Activated CD4-positive, alpha-beta memory T cell treated with anti-CD3 and anti-CD28 coated beads for 36 hours (primary cell): ENCODE results near the gene ASCL4. TPM values are rescaled to one million over a fixed set of nuclear protein-coding genes. Genes with fewer than 3 reads are reported as not detected.

ENCODE experiments used
- CTCF ChIA-PET: fragments of 350-600 bp; sonication (Branson Sonifier 250); formaldehyde crosslinking; loops from one replicate; lab custom pipeline; 2021; ENCODE audit warnings: antibody characterized with exemption, inconsistent platforms; lab: Charles Lee
- POLR2A ChIA-PET: fragments of 350-600 bp; sonication (Branson Sonifier 250); formaldehyde crosslinking; loops from one replicate; lab custom pipeline; 2021; ENCODE audit warnings: antibody characterized with exemption; lab: Charles Lee
- DNase-seq: peaks from one replicate; pipeline ENCODE4 v3.0.0-alpha.2; 2020
- H3K27ac Mint-ChIP-seq: one replicate; pipeline ENCODE4 v1.8.0; 2021; ENCODE audit warnings: mixed read lengths
- H3K27me3 Mint-ChIP-seq: one replicate; pipeline ENCODE4 v1.8.0; 2021; ENCODE audit warnings: mixed read lengths
- H3K36me3 Mint-ChIP-seq: one replicate; pipeline ENCODE4 v1.8.0; 2021; ENCODE audit warnings: mixed read lengths
- H3K4me1 Mint-ChIP-seq: one replicate; pipeline ENCODE4 v1.8.0; 2021; ENCODE audit warnings: low read depth, mixed read lengths
- H3K4me3 Mint-ChIP-seq: one replicate; pipeline ENCODE4 v1.8.0; 2021; ENCODE audit warnings: mild to moderate bottlenecking, mixed read lengths
- H3K9me3 Mint-ChIP-seq: one replicate; pipeline ENCODE4 v1.8.0; 2021; ENCODE audit warnings: mixed read lengths
- intact Hi-C: fragments of 100-400 bp; cut with micrococcal nuclease; formaldehyde crosslinking; loops from one replicate; pipeline ENCODE4 v1.15.1; 2023
- total RNA-seq, 2 experiments: library from RNA; stranded (reverse); gene quantifications; one replicate each; pipeline ENCODE4 v1.2.3, GENCODE V29; 2021

Gene ASCL4
- total RNA-seq, 2 experiments from 2014 or later, result not detected

GRCh38 chr12:107780298-107780697 lies 5.8 kb downstream of the ASCL4 start:
- POLR2A ChIA-PET, result no interaction called here
- Mint-ChIP-seq H3K4me1 (peaks cover 3% of the 10 kb centered on the region), H3K4me3 (no peak overlapping the region), H3K9me3 (no peaks in the 10 kb centered on the region), H3K27ac (no peak overlapping the region), H3K36me3 (no peaks in the 10 kb centered on the region), H3K27me3 (peaks cover 34% of the 10 kb centered on the region)
- intact Hi-C loops, result no loop called here
- DNase-seq, result no peak
- CTCF ChIA-PET, result no interaction called here

DNA sequence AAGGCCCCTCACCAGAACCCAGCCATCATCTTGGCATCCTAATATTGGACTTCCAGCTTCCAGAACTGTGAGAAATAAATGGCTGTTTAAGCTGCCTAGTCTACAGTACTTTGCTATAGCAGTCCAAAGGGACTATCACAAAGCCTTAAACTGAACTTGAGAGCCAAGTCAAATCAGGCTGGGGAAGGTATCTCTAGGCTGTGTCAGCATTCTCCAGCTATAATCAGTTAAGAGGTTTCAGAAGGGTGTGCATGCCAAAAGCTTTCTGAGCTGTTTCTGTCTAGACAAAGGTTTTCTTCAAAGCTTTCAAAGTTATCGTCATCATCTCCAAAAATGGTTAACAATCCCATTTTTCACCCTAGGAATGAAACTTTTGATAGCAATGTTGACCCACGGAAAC lies 7.6 kb downstream of the ASCL4 start:
- no peaks in the 10 kb centered on the region for H3K9me3 Mint-ChIP-seq
- CTCF ChIA-PET, result interaction anchor here (0.6 to 1.2 kb wide), 2 partner anchors 130 to 833 kb away, joined by 3 to 4 read pairs; no protein-coding TSS in a partner anchor
- POLR2A ChIA-PET, result no interaction called here
- H3K4me3 Mint-ChIP-seq, result no peak overlapping the region
- intact Hi-C loops, result no loop called here
- no peaks in the 10 kb centered on the region for H3K4me1 Mint-ChIP-seq
- no peak overlapping the region for H3K27ac Mint-ChIP-seq
- no peak for DNase-seq
- H3K27me3 Mint-ChIP-seq, result peaks cover 22% of the 10 kb centered on the region
- no peaks in the 10 kb centered on the region for H3K36me3 Mint-ChIP-seq

GRCh38 chr12:107783406-107784376 lies 9.2 kb downstream of the ASCL4 start:
- DNase-seq, result no peak
- no peak overlapping the region for H3K4me3 Mint-ChIP-seq
- H3K27ac Mint-ChIP-seq, result no peak overlapping the region
- ChIA-PET POLR2A (no interaction called here), CTCF (no interaction called here)
- H3K4me1 Mint-ChIP-seq, result no peaks in the 10 kb centered on the region
- H3K36me3 Mint-ChIP-seq, result no peaks in the 10 kb centered on the region
- H3K9me3 Mint-ChIP-seq, result no peaks in the 10 kb centered on the region
- peaks cover 12% of the 10 kb centered on the region for H3K27me3 Mint-ChIP-seq
- intact Hi-C loops, result no loop called here

GRCh38 chr12:107788281-107788680 lies 13.8 kb downstream of the ASCL4 start:
- H3K9me3 Mint-ChIP-seq, result peaks cover 5% of the 10 kb centered on the region

DNA sequence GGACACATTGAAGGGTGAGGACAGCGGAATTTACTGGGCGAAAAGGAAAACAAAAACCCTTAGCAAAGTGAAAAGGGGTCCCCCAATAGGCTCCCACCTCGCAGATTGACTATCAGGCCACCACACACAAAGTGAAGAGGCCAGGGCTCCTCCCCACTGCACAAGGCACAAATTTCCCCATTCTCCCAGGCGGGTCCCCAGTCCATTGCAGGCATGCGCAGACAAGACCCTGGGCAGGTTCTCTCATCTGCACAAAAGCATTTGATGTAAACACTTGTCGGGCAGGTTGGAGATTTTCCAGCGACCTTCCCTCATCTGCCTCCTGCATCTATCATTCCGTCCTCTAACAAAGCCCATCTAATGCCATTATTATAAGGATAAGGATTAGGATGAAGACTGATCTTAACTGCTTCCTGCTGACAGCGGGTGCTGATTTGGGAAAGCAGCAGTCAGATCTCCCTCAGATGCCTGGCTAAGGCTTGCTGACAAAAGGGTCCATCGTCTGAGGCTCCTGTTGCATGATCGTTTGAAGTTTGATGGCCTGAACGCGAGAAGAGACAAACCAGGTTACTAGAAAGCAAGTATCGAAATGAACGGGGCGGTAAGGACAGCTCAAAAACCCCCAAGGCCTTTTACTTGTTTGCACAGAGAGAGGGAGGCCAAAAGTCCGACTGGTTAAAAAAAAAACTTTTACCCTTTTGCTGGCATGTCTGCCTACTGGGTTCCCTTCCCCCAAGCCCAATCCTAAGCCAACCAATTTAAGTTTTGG lies 14.4 kb downstream of the ASCL4 start:
- POLR2A ChIA-PET, result no interaction called here
- Mint-ChIP-seq H3K9me3 (peaks cover 5% of the 10 kb centered on the region), H3K27ac (no peak overlapping the region), H3K27me3 (peaks cover 8% of the 10 kb centered on the region), H3K4me1 (no peaks in the 10 kb centered on the region), H3K36me3 (no peaks in the 10 kb centered on the region), H3K4me3 (no peak overlapping the region)
- CTCF ChIA-PET, result no interaction called here
- no peak for DNase-seq
- intact Hi-C loops, result no loop called here

More at GRCh38 chr12:107788281-107788680, 13.8 kb downstream of the ASCL4 start:
- H3K27ac Mint-ChIP-seq, result no peak overlapping the region
- no peak for DNase-seq
- H3K36me3 Mint-ChIP-seq, result no peaks in the 10 kb centered on the region
- intact Hi-C loops, result no loop called here
- H3K4me3 Mint-ChIP-seq, result no peak overlapping the region
- peaks cover 6% of the 10 kb centered on the region for H3K27me3 Mint-ChIP-seq
- ChIA-PET CTCF (no interaction called here), POLR2A (no interaction called here)
- H3K4me1 Mint-ChIP-seq, result no peaks in the 10 kb centered on the region

- CTCF ChIA-PET, result no interaction called here
- H3K4me3 Mint-ChIP-seq, result no peak overlapping the region
- H3K4me1 Mint-ChIP-seq, result no peaks in the 10 kb centered on the region
- POLR2A ChIA-PET, result no interaction called here
- H3K36me3 Mint-ChIP-seq, result no peaks in the 10 kb centered on the region
- peaks cover 25% of the 10 kb centered on the region for H3K27me3 Mint-ChIP-seq
- peaks cover 5% of the 10 kb centered on the region for H3K9me3 Mint-ChIP-seq
- intact Hi-C loops, result no loop called here
- no peak overlapping the region for H3K27ac Mint-ChIP-seq
- no peak for DNase-seq
These were observed 17.1 kb downstream of the ASCL4 start for GRCh38 chr12:107791465-107792089.

- CTCF ChIA-PET, result no interaction called here
- peaks cover 26% of the 10 kb centered on the region for H3K27me3 Mint-ChIP-seq
- H3K36me3 Mint-ChIP-seq, result no peaks in the 10 kb centered on the region
- peaks cover 5% of the 10 kb centered on the region for H3K9me3 Mint-ChIP-seq
- no peak overlapping the region for H3K4me3 Mint-ChIP-seq
- no peaks in the 10 kb centered on the region for H3K4me1 Mint-ChIP-seq
- POLR2A ChIA-PET, result no interaction called here
- no peak for DNase-seq
- no peak overlapping the region for H3K27ac Mint-ChIP-seq
- intact Hi-C loops, result no loop called here
These were observed 19.9 kb downstream of the ASCL4 start for GRCh38 chr12:107794451-107794850.

GRCh38 chr12:107798580-107798979 lies 24.1 kb downstream of the ASCL4 start:
- Mint-ChIP-seq H3K27me3 (peaks cover 22% of the 10 kb centered on the region), H3K9me3 (no peaks in the 10 kb centered on the region), H3K27ac (no peak overlapping the region), H3K4me3 (no peak overlapping the region), H3K36me3 (no peaks in the 10 kb centered on the region), H3K4me1 (no peaks in the 10 kb centered on the region)
- CTCF ChIA-PET, result no interaction called here
- no peak for DNase-seq
- intact Hi-C loops, result no loop called here
- POLR2A ChIA-PET, result no interaction called here

DNA sequence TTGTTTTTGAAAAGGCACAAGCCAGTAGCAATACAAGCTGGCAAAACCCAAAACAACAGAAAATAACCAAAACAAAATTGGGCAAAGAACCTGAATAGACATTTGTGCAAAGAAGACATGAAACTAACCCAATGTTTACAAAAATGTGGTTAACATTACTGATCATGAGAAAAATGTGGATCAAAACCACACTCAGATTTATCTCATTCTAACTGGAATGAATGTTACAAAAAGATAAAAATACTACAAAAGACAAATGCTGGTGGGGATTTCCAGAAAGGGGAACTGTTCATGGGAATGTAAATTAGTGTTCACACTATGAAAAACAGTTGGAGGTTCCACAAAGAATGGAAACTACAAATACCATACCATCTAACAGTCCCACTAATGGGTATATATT lies 26.6 kb downstream of the ASCL4 start:
- Mint-ChIP-seq H3K4me1 (no peaks in the 10 kb centered on the region), H3K9me3 (no peaks in the 10 kb centered on the region), H3K36me3 (no peaks in the 10 kb centered on the region), H3K4me3 (no peak overlapping the region), H3K27me3 (peaks cover 9% of the 10 kb centered on the region), H3K27ac (no peak overlapping the region)
- ChIA-PET POLR2A (no interaction called here), CTCF (no interaction called here)
- intact Hi-C loops, result no loop called here
- no peak for DNase-seq

DNA sequence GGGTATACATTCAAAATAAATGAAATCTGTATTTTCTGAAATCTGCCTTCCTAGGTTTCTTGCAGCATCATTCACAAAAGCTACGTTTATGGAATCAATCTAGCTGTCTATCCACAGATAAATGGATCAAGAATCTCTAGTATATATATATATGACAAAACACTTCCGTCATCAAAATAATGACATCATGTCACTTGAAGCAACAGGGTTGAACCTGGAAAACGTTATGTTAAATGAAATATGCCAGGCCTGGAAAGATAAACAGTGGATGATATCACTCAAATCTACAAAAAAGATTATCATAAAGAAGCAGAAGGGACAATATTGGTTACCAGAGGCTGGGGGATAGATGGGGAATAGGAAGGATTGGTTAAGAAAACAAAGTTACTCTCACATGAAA lies 28.6 kb downstream of the ASCL4 start:
- DNase-seq, result no peak
- Mint-ChIP-seq H3K27me3 (no peaks in the 10 kb centered on the region), H3K9me3 (no peaks in the 10 kb centered on the region), H3K4me1 (no peaks in the 10 kb centered on the region), H3K4me3 (no peak overlapping the region), H3K27ac (no peak overlapping the region), H3K36me3 (no peaks in the 10 kb centered on the region)
- ChIA-PET POLR2A (no interaction called here), CTCF (no interaction called here)
- intact Hi-C loops, result no loop called here

- CTCF ChIA-PET, result no interaction called here
- POLR2A ChIA-PET, result no interaction called here
- no peak for DNase-seq
- no peaks in the 10 kb centered on the region for H3K27me3 Mint-ChIP-seq
- H3K27ac Mint-ChIP-seq, result no peak overlapping the region
- H3K4me3 Mint-ChIP-seq, result no peak overlapping the region
- no peaks in the 10 kb centered on the region for H3K36me3 Mint-ChIP-seq
- intact Hi-C loops, result no loop called here
- H3K4me1 Mint-ChIP-seq, result no peaks in the 10 kb centered on the region
- no peaks in the 10 kb centered on the region for H3K9me3 Mint-ChIP-seq
These were observed 31.1 kb downstream of the ASCL4 start for GRCh38 chr12:107805488-107806180.
